HEK293T (cell line): ENCODE measurements around the gene BGN.

ENCODE experiments used
- FOXK2 ChIP-seq: fragments of 450-650 bp; IDR thresholded peaks from 2 replicates; pipeline ENCODE4 v1.6.1; 2016; ENCODE audit warnings: mild to moderate bottlenecking
- FOXM1 ChIP-seq: fragments of 450-650 bp; IDR thresholded peaks from 2 replicates; pipeline ENCODE4 v1.6.1; 2017; ENCODE audit warnings: mild to moderate bottlenecking, borderline replicate concordance
- NFRKB ChIP-seq: fragments of 450-650 bp; IDR thresholded peaks from 2 replicates; pipeline ENCODE4 v1.6.1; 2016; ENCODE audit warnings: mild to moderate bottlenecking, moderate library complexity
- SP1 ChIP-seq: fragments of 450-650 bp; IDR thresholded peaks from 2 replicates; pipeline ENCODE4 v1.6.1; 2017
- SUZ12 ChIP-seq: fragments of 450-650 bp; IDR thresholded peaks from 2 replicates; pipeline ENCODE4 v1.6.1; 2016; ENCODE audit warnings: mild to moderate bottlenecking

DNA sequence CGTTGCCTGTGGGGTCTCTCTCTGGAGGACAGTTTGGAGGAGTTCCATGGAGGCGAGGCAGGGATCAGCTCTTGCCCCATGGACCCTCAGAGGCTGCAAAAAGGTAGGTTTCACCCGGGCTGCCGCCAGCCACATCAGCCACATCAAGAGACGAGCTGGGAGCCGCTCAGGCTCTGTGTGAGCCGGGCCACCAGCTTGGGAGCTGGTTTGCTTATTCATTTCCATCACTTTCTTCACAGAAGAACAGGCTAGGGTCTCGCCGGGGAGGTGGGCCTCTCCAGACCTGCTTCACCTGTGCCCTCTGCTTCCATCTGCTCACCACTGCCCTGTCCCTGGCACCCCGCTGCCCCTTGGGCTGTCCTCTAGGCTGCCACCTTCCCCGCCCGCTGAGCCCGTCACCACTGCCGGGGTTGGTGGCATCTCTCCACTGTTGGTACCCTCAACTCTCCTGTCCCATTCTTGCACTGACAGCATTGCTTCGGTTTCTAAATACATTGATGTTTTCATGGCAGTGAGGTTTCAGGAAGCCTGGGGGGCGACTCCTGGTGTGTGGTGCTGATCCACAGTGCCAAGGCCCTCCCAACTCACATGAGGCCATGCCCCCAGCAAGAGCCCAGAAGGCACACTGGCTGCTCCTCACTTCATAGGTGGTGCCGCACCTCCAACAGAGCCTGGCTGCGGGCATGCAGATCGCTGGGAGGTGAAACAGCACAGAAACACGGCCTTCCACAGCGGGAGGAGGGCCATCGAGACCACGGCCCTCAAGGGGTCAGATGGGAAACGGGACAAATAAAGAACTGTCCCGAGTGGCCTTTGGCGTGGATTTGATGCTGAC lies 44.4 kb upstream of the BGN start:
- TF ChIP-seq SP1 (no peak), NFRKB (no peak), FOXK2 (no peak), FOXM1 (no peak), SUZ12 (no peak)
